Ectodermal cell (in vitro differentiated cells): ENCODE data around the gene MYO1C.
"Not testable (repeated sequence)": the region's sequence is repeated elsewhere in the genome, so short reads cannot be mapped to it uniquely, and the experiment has no call there.

Experiments
- H3K27ac ChIP-seq: 2 replicates; pipeline ENCODE4 v1.7.0; 2013; ENCODE audit warnings: mild to moderate bottlenecking, low read depth, low read length; ENCODE audit not compliant: insufficient read depth, poor library complexity, severe bottlenecking
- H3K27me3 ChIP-seq: 2 replicates; pipeline ENCODE4 v1.7.0; 2013; ENCODE audit warnings: mild to moderate bottlenecking, low read length; ENCODE audit not compliant: insufficient read depth, control insufficient read depth, poor library complexity, severe bottlenecking
- H3K36me3 ChIP-seq: one replicate; pipeline ENCODE4 v1.7.0; 2013; ENCODE audit warnings: low read length; ENCODE audit not compliant: control insufficient read depth, insufficient read depth
- H3K4me1 ChIP-seq: one replicate; pipeline ENCODE4 v1.7.0; 2013; ENCODE audit warnings: low read length; ENCODE audit not compliant: control insufficient read depth, insufficient read depth
- H3K4me3 ChIP-seq: 2 replicates; pipeline ENCODE4 v1.7.0; 2013; ENCODE audit warnings: low read depth, low read length, control low read depth; ENCODE audit not compliant: insufficient read depth
- H3K9me3 ChIP-seq: 2 replicates; pipeline ENCODE4 v1.7.0; 2013; ENCODE audit warnings: mild to moderate bottlenecking, low read length, moderate library complexity; ENCODE audit not compliant: control insufficient read depth
- WGBS, 2 experiments: methylation state at CpG; one replicate each; pipeline ENCODE4 v1.1.7; 2013; ENCODE audit warnings: missing lambda C conversion rate in 2 of 2; 5-methylcytosine and 5-hydroxymethylcytosine counted together

Gene MYO1C

DNA sequence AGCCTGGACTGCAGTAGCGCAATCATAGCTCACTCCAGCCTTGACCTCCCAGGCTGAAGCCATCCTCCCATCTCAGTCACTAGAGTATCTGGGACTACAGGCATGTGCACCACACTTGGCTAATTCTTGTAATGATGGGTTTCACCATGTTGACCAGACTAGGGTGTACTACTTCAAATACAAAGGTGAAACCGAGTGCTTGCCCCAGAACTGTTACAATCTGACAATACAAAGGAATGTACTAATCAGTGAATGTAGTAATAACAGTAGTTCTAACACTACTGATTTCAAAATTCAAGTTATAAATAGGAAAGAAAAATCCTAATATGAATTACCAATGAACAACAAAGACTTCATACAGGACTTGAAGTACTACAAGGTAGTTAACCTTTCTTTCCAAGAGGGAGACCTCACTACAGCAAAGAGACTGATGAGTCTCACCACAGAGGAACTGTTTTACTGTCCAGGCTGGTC lies 60.8 kb downstream of the MYO1C start:
- WGBS, 2 experiments: 99 to 100% methylated on average over 1 to 2 of the region's 2 CpGs
- H3K27me3 ChIP-seq: no peaks in the 10 kb centered on the region
- peaks cover 24% of the 10 kb centered on the region for H3K36me3 ChIP-seq
- no peak overlapping the region for H3K4me3 ChIP-seq
- H3K4me1 ChIP-seq: no peaks in the 10 kb centered on the region
- no peaks in the 10 kb centered on the region for H3K9me3 ChIP-seq
- H3K27ac ChIP-seq: no peak overlapping the region

- Histone ChIP-seq H3K36me3 (peaks cover 32% of the 10 kb centered on the region), H3K4me1 (no peaks in the 10 kb centered on the region), H3K27me3 (no peaks in the 10 kb centered on the region), H3K27ac (no peak overlapping the region), H3K4me3 (no peak overlapping the region), H3K9me3 (no peaks in the 10 kb centered on the region)
- WGBS, 2 experiments: 93 to 94% methylated on average over 10 of the region's 10 CpGs
Observed at GRCh38 chr17:1423456-1424135, 68.9 kb downstream of the MYO1C start.

GRCh38 chr17:1422885-1423284 lies 69.6 kb downstream of the MYO1C start:
- Histone ChIP-seq H3K27me3 (no peaks in the 10 kb centered on the region), H3K4me1 (no peaks in the 10 kb centered on the region), H3K9me3 (no peaks in the 10 kb centered on the region), H3K27ac (no peak overlapping the region), H3K4me3 (no peak overlapping the region), H3K36me3 (peaks cover 32% of the 10 kb centered on the region)
- 97 to 99% methylated on average over 7 of the region's 7 CpGs for WGBS, 2 experiments

GRCh38 chr17:1421470-1421869 lies 71.0 kb downstream of the MYO1C start:
- Histone ChIP-seq H3K9me3 (no peaks in the 10 kb centered on the region), H3K27ac (no peak overlapping the region), H3K27me3 (no peaks in the 10 kb centered on the region), H3K4me3 (no peak overlapping the region), H3K4me1 (no peaks in the 10 kb centered on the region), H3K36me3 (peaks cover 30% of the 10 kb centered on the region)
- 96 to 98% methylated on average over 9 to 11 of the region's 11 CpGs for WGBS, 2 experiments

GRCh38 chr17:1420981-1421380 lies 71.5 kb downstream of the MYO1C start:
- no peaks in the 10 kb centered on the region for H3K4me1 ChIP-seq
- 93 to 98% methylated on average over 2 of the region's 2 CpGs for WGBS, 2 experiments
- no peaks in the 10 kb centered on the region for H3K27me3 ChIP-seq
- peaks cover 30% of the 10 kb centered on the region for H3K36me3 ChIP-seq
- H3K27ac ChIP-seq: no peak overlapping the region
- no peaks in the 10 kb centered on the region for H3K9me3 ChIP-seq
- no peak overlapping the region for H3K4me3 ChIP-seq

DNA sequence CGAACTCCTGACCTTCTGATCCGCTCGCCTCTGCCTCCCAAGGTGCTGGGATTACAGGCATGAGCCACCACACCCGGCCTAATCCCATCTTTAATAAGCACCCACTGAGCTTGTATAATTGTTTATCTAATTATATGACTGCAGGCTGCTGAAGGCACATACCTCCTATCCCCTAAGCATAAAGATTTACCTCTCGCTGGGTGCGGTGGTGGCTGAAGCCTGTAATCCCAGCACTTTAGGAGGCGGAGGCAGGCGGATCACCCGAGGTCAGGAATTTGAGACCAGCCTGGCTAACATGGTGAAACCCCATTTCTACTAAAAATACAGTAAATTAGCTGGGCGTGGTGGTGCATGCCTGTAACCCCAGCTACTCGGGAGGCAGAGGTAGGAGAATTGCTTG lies 72.3 kb downstream of the MYO1C start:
- H3K27ac ChIP-seq: no peak overlapping the region
- 94% methylated on average over 10 to 11 of the region's 11 CpGs for WGBS, 2 experiments
- no peaks in the 10 kb centered on the region for H3K9me3 ChIP-seq
- H3K4me3 ChIP-seq: no peak overlapping the region
- H3K27me3 ChIP-seq: no peaks in the 10 kb centered on the region
- H3K36me3 ChIP-seq: peaks cover 30% of the 10 kb centered on the region
- H3K4me1 ChIP-seq: no peaks in the 10 kb centered on the region

GRCh38 chr17:1418476-1418875 lies 74.0 kb downstream of the MYO1C start:
- not testable (repeated sequence) for H3K9me3 ChIP-seq, H3K27me3 ChIP-seq, H3K4me3 ChIP-seq, H3K4me1 ChIP-seq, H3K27ac ChIP-seq
- H3K36me3 ChIP-seq: peaks cover 24% of the 10 kb centered on the region
- WGBS, 2 experiments: 93 to 96% methylated on average over 10 of the region's 10 CpGs

- H3K4me1 ChIP-seq: no peaks in the 10 kb centered on the region
- WGBS, 2 experiments: 97% methylated on average over 5 of the region's 5 CpGs
- H3K27ac ChIP-seq: no peak overlapping the region
- H3K9me3 ChIP-seq: no peaks in the 10 kb centered on the region
- no peak overlapping the region for H3K4me3 ChIP-seq
- H3K27me3 ChIP-seq: no peaks in the 10 kb centered on the region
- H3K36me3 ChIP-seq: peaks cover 5% of the 10 kb centered on the region
Observed at GRCh38 chr17:1416414-1416813, 76.1 kb downstream of the MYO1C start.

- Histone ChIP-seq H3K36me3 (no peaks in the 10 kb centered on the region), H3K27me3 (no peaks in the 10 kb centered on the region), H3K4me1 (no peaks in the 10 kb centered on the region), H3K4me3 (no peak overlapping the region), H3K27ac (no peak overlapping the region), H3K9me3 (no peaks in the 10 kb centered on the region)
- WGBS, 2 experiments: 89% methylated on average over 10 of the region's 10 CpGs
Observed at GRCh38 chr17:1414634-1415033, 77.9 kb downstream of the MYO1C start.
